Liver (tissue), 9 donors: Measurements from ENCODE around the gene TMEM53. TPM values are rescaled to one million over a fixed set of nuclear protein-coding genes. Genes with fewer than 3 reads are reported as not detected.

Experiments
- DNase-seq: peaks from one replicate; pipeline ENCODE4 v3.0.0-alpha.2; 2017; ENCODE audit warnings: low spot score
- H3K27ac ChIP-seq, 2 donors: one replicate each; pipeline ENCODE4 v1.7.0; 2013; ENCODE audit warnings: inconsistent platforms in 2 of 2, low read length in 2 of 2, control low read depth in 1 of 2, low read depth in 1 of 2, mild to moderate bottlenecking in 1 of 2
- H3K27me3 ChIP-seq, 4 donors: one replicate each; pipeline versions ENCODE4 v1.6.1 to v1.7.0; 2013; ENCODE audit warnings: low read length in 3 of 4, inconsistent platforms in 1 of 4, mild to moderate bottlenecking in 1 of 4, moderate library complexity in 1 of 4; ENCODE audit not compliant: control insufficient read depth in 4 of 4, insufficient read depth in 4 of 4
- H3K36me3 ChIP-seq, 4 donors: one replicate each; pipeline versions ENCODE4 v1.6.1 to v1.7.0; 2013; ENCODE audit warnings: low read length in 3 of 4, mild to moderate bottlenecking in 3 of 4, low read depth in 1 of 4, moderate library complexity in 1 of 4; ENCODE audit not compliant: control insufficient read depth in 4 of 4, insufficient read depth in 3 of 4
- H3K4me1 ChIP-seq, 4 donors: one replicate each; pipeline versions ENCODE4 v1.6.1 to v1.7.0; 2013; ENCODE audit warnings: low read length in 3 of 4, mild to moderate bottlenecking in 3 of 4, moderate library complexity in 1 of 4; ENCODE audit not compliant: control insufficient read depth in 4 of 4, insufficient read depth in 4 of 4
- H3K4me3 ChIP-seq, 3 donors: one replicate each; pipeline versions ENCODE4 v1.6.1 to v1.7.0; 2013; ENCODE audit warnings: low read length in 3 of 3, control low read depth in 1 of 3, low read depth in 1 of 3, mild to moderate bottlenecking in 1 of 3
- H3K9ac ChIP-seq, 2 donors: one replicate each; pipeline ENCODE4 v1.7.0; 2013; ENCODE audit warnings: low read length in 2 of 2, mild to moderate bottlenecking in 2 of 2, moderate library complexity in 2 of 2, control low read depth in 1 of 2, low read depth in 1 of 2
- H3K9me3 ChIP-seq, 4 donors: one replicate each; pipeline versions ENCODE4 v1.6.1 to v1.7.0; 2013; ENCODE audit warnings: low read length in 3 of 4; ENCODE audit not compliant: control insufficient read depth in 4 of 4
- ATF3 ChIP-seq: IDR thresholded peaks from 2 replicates; pipeline ENCODE4 v1.6.1; 2016; ENCODE audit warnings: antibody characterized with exemption
- CTCF ChIP-seq: fragments of 150-350 bp; IDR thresholded peaks from 2 replicates; pipeline ENCODE4 v1.5.1; 2017; ENCODE audit warnings: improper control_type of control experiment, low read depth, low read length; ENCODE audit not compliant: missing input control
- EGR1 ChIP-seq, 2 donors: IDR thresholded peaks; 2 replicates each; pipeline ENCODE4 v1.6.1; 2016 to 2018; ENCODE audit warnings: antibody characterized with exemption in 2 of 2, low read depth in 2 of 2
- FOXA2 ChIP-seq: IDR thresholded peaks from 2 replicates; pipeline ENCODE4 v1.6.1; 2016; ENCODE audit warnings: antibody characterized with exemption
- GABPA ChIP-seq, 2 donors: IDR thresholded peaks in 1 of 2; conservative IDR thresholded peaks in 1 of 2; 2 replicates each; pipeline ENCODE4 v1.6.1; 2016; ENCODE audit warnings: antibody characterized with exemption in 2 of 2, mild to moderate bottlenecking in 1 of 2, moderate library complexity in 1 of 2
- HNF4G ChIP-seq: IDR thresholded peaks from 2 replicates; pipeline ENCODE4 v1.6.1; 2016; ENCODE audit warnings: antibody characterized with exemption
- JUND ChIP-seq, 2 donors: IDR thresholded peaks; 2 replicates each; pipeline ENCODE4 v1.6.1; 2016; ENCODE audit warnings: antibody characterized with exemption in 2 of 2
- MAX ChIP-seq: IDR thresholded peaks from 2 replicates; pipeline ENCODE4 v1.6.1; 2016; ENCODE audit warnings: antibody characterized with exemption
- REST ChIP-seq: IDR thresholded peaks from 2 replicates; pipeline ENCODE4 v1.6.1; 2016; ENCODE audit warnings: antibody characterized with exemption, mild to moderate bottlenecking
- TAF1 ChIP-seq: conservative IDR thresholded peaks from 2 replicates; pipeline ENCODE4 v1.6.1; 2016; ENCODE audit warnings: antibody characterized with exemption, mild to moderate bottlenecking
- YY1 ChIP-seq: IDR thresholded peaks from 2 replicates; pipeline ENCODE4 v1.6.1; 2016; ENCODE audit warnings: antibody characterized with exemption, mild to moderate bottlenecking
- ZBTB33 ChIP-seq: IDR thresholded peaks from 2 replicates; pipeline ENCODE4 v1.6.1; 2016; ENCODE audit warnings: antibody characterized with exemption
- WGBS: extraction: QIAGEN DNeasy Blood & Tissue Kit; methylation state at CpG from one replicate; pipeline ENCODE4 v1.1.7; 2013; 5-methylcytosine and 5-hydroxymethylcytosine counted together
- polyA plus RNA-seq, 2 donors: library from polyadenylated mRNA; stranded (reverse) in 1 of 2; unstranded in 1 of 2; fragments of 200-250 nt in 1 of 2; fragments of >200 nt in 1 of 2; fragmentation: Nextera tagmentation in 1 of 2; extraction: Ambion mirVana in 1 of 2; gene quantifications; one replicate each; pipeline versions ENCODE4 v1.2.1 to v1.2.3, GENCODE V29; 2013 to 2015
- total RNA-seq, 2 donors: library from RNA; depleted of rRNA; stranded (reverse); fragments of >200 nt; gene quantifications; one replicate each; pipeline ENCODE4 v1.2.3, GENCODE V29; 2014
- donor health status: healthy.
- donor health status: healthy.
- donor health status: healthy.
- donor health status: healthy.
- donor health status: healthy.

Gene TMEM53
- total and polyA plus RNA-seq, 4 donors: 9.9 to 89.2 (median 29.4) TPM

GRCh38 chr1:44608141-44608540 is 66.1 kb downstream of the TMEM53 start:
- Histone ChIP-seq H3K9ac (no peak overlapping the region), H3K27ac (no peak overlapping the region), H3K9me3 (no peaks in the 10 kb centered on the region), H3K4me3 (no peak overlapping the region), H3K36me3 (no peaks in the 10 kb centered on the region), H3K4me1 (no peaks in the 10 kb centered on the region), H3K27me3 (no peaks in the 10 kb centered on the region)
- 80% methylated on average over 6 of the region's 6 CpGs for WGBS
- TF ChIP-seq MAX: no peak
- no peak for TF ChIP-seq EGR1 (IDR thresholded peaks at IDR 0.05; ENCODE audit: low read depth in 2 of 2)
- TF ChIP-seq FOXA2: no peak
- TF ChIP-seq ATF3: no peak
- TF ChIP-seq REST: no peak
- TF ChIP-seq GABPA (IDR thresholded peaks at IDR 0.05 in 1 of 2, conservative IDR thresholded peaks at IDR 0.05 in 1 of 2): no peak
- no peak for TF ChIP-seq HNF4G
- no peak for TF ChIP-seq ZBTB33
- TF ChIP-seq YY1: no peak
- DNase-seq: no peak

- peaks cover 0 to 3% (median 0%) of the 10 kb centered on the region in 4 donors for H3K27me3 ChIP-seq
- no peak for DNase-seq
- H3K4me3 ChIP-seq: no peak overlapping the region
- no peaks in the 10 kb centered on the region for H3K9me3 ChIP-seq
- 76% methylated on average over 8 of the region's 8 CpGs for WGBS
- no peak overlapping the region for H3K9ac ChIP-seq
- no peaks in the 10 kb centered on the region for H3K36me3 ChIP-seq
- no peak overlapping the region for H3K27ac ChIP-seq
- H3K4me1 ChIP-seq: no peaks in the 10 kb centered on the region
- no peak for TF ChIP-seq JUND (IDR thresholded peaks at IDR 0.05)
- TF ChIP-seq TAF1: no peak
- no peak for TF ChIP-seq MAX
- TF ChIP-seq ATF3: no peak
- no peak for TF ChIP-seq CTCF
Measured at GRCh38 chr1:44606701-44607281, 67.5 kb downstream of the TMEM53 start.
